Renal cortex interstitium (tissue), 11 donors: ENCODE measurements around the gene KRTAP10-6. TPM values are rescaled to one million over a fixed set of nuclear protein-coding genes. Genes with fewer than 3 reads are reported as not detected.
"Not testable (repeated sequence)": the region's sequence is repeated elsewhere in the genome, so short reads cannot be mapped to it uniquely, and the experiment has no call there.

ENCODE experiments used
- DNase-seq, 11 donors: peaks; one replicate each; pipeline ENCODE4 v3.0.0-alpha.2; 2013; ENCODE audit warnings: low read depth in 9 of 11, low spot score in 4 of 11; ENCODE audit errors: extremely low read depth in 1 of 11
- polyA plus RNA-seq, 3 donors: library from polyadenylated mRNA; unstranded; fragments of 120-200 nt; gene quantifications; one replicate each; pipeline ENCODE4 v1.2.1, GENCODE V29; 2013; ENCODE audit not compliant: insufficient read length in 3 of 3

Gene KRTAP10-6
- polyA plus RNA-seq, 3 donors = not detected

GRCh38 chr21:44568667-44569556 lies 23.4 kb downstream of the KRTAP10-6 start:
- no peak for DNase-seq

- DNase-seq = no peak
Measured at GRCh38 chr21:44568261-44568660, 24.0 kb downstream of the KRTAP10-6 start.

- DNase-seq = no peak
Measured at GRCh38 chr21:44567481-44568171, 24.7 kb downstream of the KRTAP10-6 start.

GRCh38 chr21:44566403-44566802 lies 25.9 kb downstream of the KRTAP10-6 start:
- no peak for DNase-seq

GRCh38 chr21:44564886-44565598 lies 27.3 kb downstream of the KRTAP10-6 start:
- DNase-seq = no peak

- no peak for DNase-seq
Measured at GRCh38 chr21:44564099-44564498, 28.2 kb downstream of the KRTAP10-6 start.

GRCh38 chr21:44558695-44559094 lies 33.6 kb downstream of the KRTAP10-6 start, which contains the start of gene KRTAP10-3:
KRTAP10-3 (minus strand) TSS chr21:44558795; CDS start chr21:44558715, 80 bp downstream.
- DNase-seq = no peak

- DNase-seq = not testable (repeated sequence)
Measured at GRCh38 chr21:44558329-44558675, 34.0 kb downstream of the KRTAP10-6 start.

- no peak for DNase-seq
Measured at GRCh38 chr21:44557491-44558328, 34.6 kb downstream of the KRTAP10-6 start.

- DNase-seq = no peak
Measured at GRCh38 chr21:44556879-44557278, 35.4 kb downstream of the KRTAP10-6 start.

- DNase-seq = no peak
Measured at GRCh38 chr21:44555200-44555875, 37.0 kb downstream of the KRTAP10-6 start.

- no peak for DNase-seq
Measured at GRCh38 chr21:44552681-44553080, 39.6 kb downstream of the KRTAP10-6 start.

GRCh38 chr21:44552136-44552535 lies 40.2 kb downstream of the KRTAP10-6 start:
- DNase-seq = no peak

GRCh38 chr21:44551340-44551961 lies 40.9 kb downstream of the KRTAP10-6 start, which contains the start of gene KRTAP10-2:
KRTAP10-2 (minus strand) TSS chr21:44551505; CDS start chr21:44551458, 47 bp downstream.
- no peak for DNase-seq

- no peak for DNase-seq
Measured at GRCh38 chr21:44550807-44551206, 41.5 kb downstream of the KRTAP10-6 start.

GRCh38 chr21:44550285-44550684 lies 42.0 kb downstream of the KRTAP10-6 start:
- DNase-seq = not testable (repeated sequence)

- no peak for DNase-seq
Measured at GRCh38 chr21:44549525-44550211, 42.6 kb downstream of the KRTAP10-6 start.
